ENCODE measurements around the gene TEPSIN. TPM values are rescaled to one million over a fixed set of nuclear protein-coding genes. Genes with fewer than 3 reads are reported as not detected.

TEPSIN gene
- polyA plus RNA-seq, 1 donor from 2014 or later = 50.0 TPM

- Histone ChIP-seq H2AFZ (ENCODE audit: low read depth, low read length) (no peak overlapping the region), H3K36me3 (ENCODE audit: insufficient read depth, low read length) (no peaks in the 10 kb centered on the region)
- TF ChIP-seq EZH2 (IDR thresholded peaks at IDR 0.05; ENCODE audit: borderline replicate concordance, insufficient read depth, low read length, poor library complexity, severe bottlenecking) (no peak), RAD21 (conservative IDR thresholded peaks at IDR 0.05) (no peak), EP300 (conservative IDR thresholded peaks at IDR 0.05; ENCODE audit: poor library complexity, severe bottlenecking) (no peak), POLR2AphosphoS5 (IDR thresholded peaks at IDR 0.05) (no peak), SMC3 (conservative IDR thresholded peaks at IDR 0.05; ENCODE audit: poor library complexity) (no peak), TAF1 (IDR thresholded peaks at IDR 0.05; ENCODE audit: low read depth) (no peak), REST (IDR thresholded peaks at IDR 0.05; ENCODE audit: borderline replicate concordance) (no peak), MXI1 (conservative IDR thresholded peaks at IDR 0.05; ENCODE audit: poor library complexity, severe bottlenecking) (no peak), CTCF (IDR thresholded peaks at IDR 0.05; ENCODE audit: poor library complexity, severe bottlenecking) (no peak)
Measured at GRCh38 chr17:81183316-81183715, 55.5 kb downstream of the TEPSIN start.

DNA sequence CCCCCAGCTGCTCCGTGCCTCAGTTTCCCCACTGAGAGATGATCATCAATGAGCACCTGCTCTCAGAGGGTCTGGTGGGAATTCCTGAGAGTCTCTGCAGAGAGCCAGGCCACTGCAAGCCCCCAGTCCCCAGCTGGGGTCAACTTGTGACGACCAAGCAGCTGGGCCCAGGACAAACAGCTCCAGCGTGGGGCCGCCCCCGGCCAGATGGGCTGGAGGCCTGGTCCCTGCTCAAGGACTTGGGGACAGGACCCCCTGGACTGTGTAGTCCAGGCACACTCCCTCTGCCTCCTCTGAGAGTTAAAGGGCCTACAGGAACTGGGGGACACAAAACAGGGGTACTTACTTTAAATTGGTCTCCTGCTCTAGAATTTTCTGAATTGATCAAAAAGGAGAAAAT is 56.3 kb downstream of the TEPSIN start:
- no peaks in the 10 kb centered on the region for H4K20me1 ChIP-seq (ENCODE audit: insufficient read depth)
- H3K9me3 ChIP-seq (ENCODE audit: low read length) = no peaks in the 10 kb centered on the region
- H3F3A ChIP-seq (ENCODE audit: insufficient read depth, low read length, poor library complexity, severe bottlenecking) = no peaks in the 10 kb centered on the region
- no peaks in the 10 kb centered on the region for H3K27me3 ChIP-seq (ENCODE audit: insufficient read depth, low read depth, low read length)
- no peak overlapping the region for H3K9ac ChIP-seq (ENCODE audit: low read length)
- H3K4me3 ChIP-seq (ENCODE audit: low read length) = no peak overlapping the region
- no peaks in the 10 kb centered on the region for H3K36me3 ChIP-seq (ENCODE audit: insufficient read depth, low read length)
- no peaks in the 10 kb centered on the region for H3K79me2 ChIP-seq (replicated peaks; ENCODE audit: insufficient read depth, low read length)
- TF ChIP-seq MXI1 (conservative IDR thresholded peaks at IDR 0.05; ENCODE audit: poor library complexity, severe bottlenecking) (no peak), CTCF (IDR thresholded peaks at IDR 0.05; ENCODE audit: poor library complexity, severe bottlenecking) (no peak), TAF1 (IDR thresholded peaks at IDR 0.05; ENCODE audit: low read depth) (no peak), SMC3 (conservative IDR thresholded peaks at IDR 0.05; ENCODE audit: poor library complexity) (no peak)
- H3K4me2 ChIP-seq (ENCODE audit: low read length) = no peak overlapping the region
- H3K27ac ChIP-seq (ENCODE audit: low read length) = no peak overlapping the region
- no peaks in the 10 kb centered on the region for H3K9me2 ChIP-seq (ENCODE audit: insufficient read depth, low read length)
- no peak overlapping the region for H2AFZ ChIP-seq (ENCODE audit: low read depth, low read length)

More at GRCh38 chr17:81183316-81183715, 55.5 kb downstream of the TEPSIN start:
- no peak overlapping the region for H3K27ac ChIP-seq (ENCODE audit: low read length)
- no peaks in the 10 kb centered on the region for H3K9me2 ChIP-seq (ENCODE audit: insufficient read depth, low read length)
- H4K20me1 ChIP-seq (ENCODE audit: insufficient read depth) = no peaks in the 10 kb centered on the region
- H3K27me3 ChIP-seq (ENCODE audit: insufficient read depth, low read depth, low read length) = no peaks in the 10 kb centered on the region
- no peaks in the 10 kb centered on the region for H3K79me2 ChIP-seq (replicated peaks; ENCODE audit: insufficient read depth, low read length)
- H3K4me3 ChIP-seq (ENCODE audit: low read length) = no peak overlapping the region
- H3K4me2 ChIP-seq (ENCODE audit: low read length) = no peak overlapping the region
- no peaks in the 10 kb centered on the region for H3K9me3 ChIP-seq (ENCODE audit: low read length)
- no peak overlapping the region for H3K9ac ChIP-seq (ENCODE audit: low read length)
- H3F3A ChIP-seq (ENCODE audit: insufficient read depth, low read length, poor library complexity, severe bottlenecking) = no peaks in the 10 kb centered on the region
